DOHH2 (cell line): ENCODE measurements around the gene SMAGP.

Experiments
- H3F3A ChIP-seq: fragments of 200-600 bp; sonication (generic), shearing (Covaris generic); 2 replicates; pipeline ENCODE4 v1.6.0; 2016; ENCODE audit warnings: antibody characterized with exemption, mild to moderate bottlenecking; ENCODE audit not compliant: control insufficient read depth, insufficient read depth
- H3K27ac ChIP-seq: fragments of 200-600 bp; sonication (generic); 2 replicates; pipeline ENCODE4 v1.5.1; 2014; ENCODE audit warnings: low read depth, mild to moderate bottlenecking, low read length, moderate library complexity
- H3K27me3 ChIP-seq: fragments of 200-600 bp; sonication (generic); 2 replicates; pipeline ENCODE4 v1.6.1; 2014; ENCODE audit warnings: mild to moderate bottlenecking, low read length, mixed read lengths; ENCODE audit not compliant: control insufficient read depth
- H3K36me3 ChIP-seq: fragments of 200-600 bp; sonication (generic); 2 replicates; pipeline ENCODE4 v1.6.1; 2014; ENCODE audit warnings: mild to moderate bottlenecking, low read length, moderate library complexity, mixed read lengths; ENCODE audit not compliant: control insufficient read depth
- H3K4me1 ChIP-seq: fragments of 200-600 bp; sonication (generic); 2 replicates; pipeline ENCODE4 v1.6.1; 2014; ENCODE audit warnings: mild to moderate bottlenecking, low read length, mixed read lengths; ENCODE audit not compliant: control insufficient read depth
- H3K4me2 ChIP-seq: fragments of 200-600 bp; sonication (generic); 2 replicates; pipeline ENCODE4 v1.6.0; 2014; ENCODE audit warnings: mild to moderate bottlenecking, low read length, moderate library complexity
- H3K4me3 ChIP-seq: fragments of 200-600 bp; sonication (generic); 2 replicates; pipeline ENCODE4 v1.5.1; 2014; ENCODE audit warnings: mild to moderate bottlenecking, low read length, mixed read lengths
- H3K79me2 ChIP-seq: fragments of 200-600 bp; sonication (generic); 2 replicates; pipeline ENCODE4 v1.6.1; 2014; ENCODE audit warnings: mild to moderate bottlenecking, low read length, mixed read lengths; ENCODE audit not compliant: control insufficient read depth
- H3K9me2 ChIP-seq: fragments of 200-600 bp; sonication (generic); replicated peaks from 2 replicates; pipeline ENCODE4 v1.6.1; 2014; ENCODE audit warnings: mild to moderate bottlenecking, low read length, mixed read lengths; ENCODE audit not compliant: control insufficient read depth
- H3K9me3 ChIP-seq: fragments of 200-600 bp; sonication (generic); 2 replicates; pipeline ENCODE4 v1.6.1; 2014; ENCODE audit warnings: antibody characterized with exemption, low read length, mixed read lengths; ENCODE audit not compliant: control insufficient read depth, insufficient read depth
- H4K20me1 ChIP-seq: fragments of 200-600 bp; sonication (generic); 2 replicates; pipeline ENCODE4 v1.6.0; 2014; ENCODE audit warnings: low read depth, mild to moderate bottlenecking, antibody characterized with exemption, low read length, moderate library complexity; ENCODE audit not compliant: control insufficient read depth, insufficient read depth
- CTCF ChIP-seq: fragments of 200-600 bp; sonication (generic); IDR thresholded peaks from one replicate; pipeline ENCODE4 v1.5.1; 2014; ENCODE audit warnings: antibody characterized with exemption, mild to moderate bottlenecking, low read depth, low read length; ENCODE audit not compliant: poor library complexity, severe bottlenecking
- EZH2phosphoT487 ChIP-seq: fragments of 200-600 bp; sonication (generic); IDR thresholded peaks from 2 replicates; pipeline ENCODE4 v1.6.1; 2017; ENCODE audit warnings: borderline replicate concordance, mild to moderate bottlenecking, antibody characterized with exemption, low read length, moderate library complexity, mixed read lengths

The SMAGP gene

DNA sequence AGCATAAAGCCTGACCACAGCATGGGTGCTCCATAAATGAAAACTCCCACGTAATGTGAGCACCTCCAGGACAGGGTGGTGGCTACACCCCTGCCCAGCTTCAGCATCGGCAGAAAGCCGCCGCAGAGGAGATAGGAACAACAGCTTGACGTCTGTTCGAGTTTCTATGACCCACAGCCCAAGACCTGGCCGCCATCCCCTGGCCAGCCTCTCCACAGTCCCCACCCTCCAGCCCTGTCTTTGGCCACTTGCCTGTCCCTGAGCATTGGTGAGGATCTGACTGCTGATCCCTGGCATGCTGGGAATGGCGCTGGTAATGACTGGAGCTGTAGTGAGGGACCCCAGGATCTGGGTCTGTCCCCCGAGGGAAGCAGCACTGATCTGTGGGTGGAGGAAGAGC, 73.7 kb downstream of the SMAGP start:
- no peaks in the 10 kb centered on the region for H3K79me2 ChIP-seq
- no peak for TF ChIP-seq EZH2phosphoT487
- no peak for TF ChIP-seq CTCF
- no peak overlapping the region for H3K4me3 ChIP-seq
- no peaks in the 10 kb centered on the region for H3F3A ChIP-seq
- no peak overlapping the region for H3K27ac ChIP-seq
- H3K9me3 ChIP-seq = no peaks in the 10 kb centered on the region
- H3K4me2 ChIP-seq = no peak overlapping the region
- H3K27me3 ChIP-seq = no peaks in the 10 kb centered on the region
- H3K9me2 ChIP-seq = no peaks in the 10 kb centered on the region
- H4K20me1 ChIP-seq = no peaks in the 10 kb centered on the region
- no peaks in the 10 kb centered on the region for H3K36me3 ChIP-seq
- H3K4me1 ChIP-seq = no peaks in the 10 kb centered on the region

DNA sequence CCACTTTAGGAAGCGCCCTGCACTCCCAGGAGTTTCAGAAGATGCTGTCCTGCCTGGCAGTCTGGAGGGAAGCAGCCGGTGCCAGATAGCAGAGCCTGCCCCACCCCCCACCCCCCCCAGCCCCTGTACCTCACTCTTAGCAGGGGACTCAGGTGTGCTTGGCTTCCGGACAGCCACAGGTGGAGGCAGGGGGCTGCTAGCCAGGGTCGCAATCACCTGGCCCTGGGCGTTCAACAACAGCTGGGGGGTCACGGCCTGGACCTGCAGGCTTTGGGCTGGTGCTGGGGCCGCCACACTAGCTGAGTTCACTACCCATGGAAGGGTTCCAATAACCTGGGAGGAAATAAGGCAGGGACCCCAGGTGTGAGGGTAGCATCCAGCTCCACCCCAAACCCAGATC, 74.4 kb downstream of the SMAGP start:
- Histone ChIP-seq H3K79me2 (no peaks in the 10 kb centered on the region), H3F3A (no peaks in the 10 kb centered on the region), H3K9me3 (no peaks in the 10 kb centered on the region), H3K9me2 (no peaks in the 10 kb centered on the region), H3K27me3 (no peaks in the 10 kb centered on the region), H3K27ac (no peak overlapping the region), H3K4me3 (no peak overlapping the region), H4K20me1 (no peaks in the 10 kb centered on the region), H3K36me3 (no peaks in the 10 kb centered on the region), H3K4me1 (no peaks in the 10 kb centered on the region), H3K4me2 (no peak overlapping the region)
- TF ChIP-seq CTCF (no peak), EZH2phosphoT487 (no peak)
